DOHH2 (cell line): ENCODE results near the gene GPC5.
"Not testable (repeated sequence)": the region's sequence is repeated elsewhere in the genome, so short reads cannot be mapped to it uniquely, and the experiment has no call there.

Experiments
- H3F3A ChIP-seq: fragments of 200-600 bp; sonication (generic), shearing (Covaris generic); 2 replicates; pipeline ENCODE4 v1.6.0; 2016; ENCODE audit warnings: antibody characterized with exemption, mild to moderate bottlenecking; ENCODE audit not compliant: control insufficient read depth, insufficient read depth
- H3K27ac ChIP-seq: fragments of 200-600 bp; sonication (generic); 2 replicates; pipeline ENCODE4 v1.5.1; 2014; ENCODE audit warnings: low read depth, mild to moderate bottlenecking, low read length, moderate library complexity
- H3K27me3 ChIP-seq: fragments of 200-600 bp; sonication (generic); 2 replicates; pipeline ENCODE4 v1.6.1; 2014; ENCODE audit warnings: mild to moderate bottlenecking, low read length, mixed read lengths; ENCODE audit not compliant: control insufficient read depth
- H3K36me3 ChIP-seq: fragments of 200-600 bp; sonication (generic); 2 replicates; pipeline ENCODE4 v1.6.1; 2014; ENCODE audit warnings: mild to moderate bottlenecking, low read length, moderate library complexity, mixed read lengths; ENCODE audit not compliant: control insufficient read depth
- H3K4me1 ChIP-seq: fragments of 200-600 bp; sonication (generic); 2 replicates; pipeline ENCODE4 v1.6.1; 2014; ENCODE audit warnings: mild to moderate bottlenecking, low read length, mixed read lengths; ENCODE audit not compliant: control insufficient read depth
- H3K4me2 ChIP-seq: fragments of 200-600 bp; sonication (generic); 2 replicates; pipeline ENCODE4 v1.6.0; 2014; ENCODE audit warnings: mild to moderate bottlenecking, low read length, moderate library complexity
- H3K4me3 ChIP-seq: fragments of 200-600 bp; sonication (generic); 2 replicates; pipeline ENCODE4 v1.5.1; 2014; ENCODE audit warnings: mild to moderate bottlenecking, low read length, mixed read lengths
- H3K79me2 ChIP-seq: fragments of 200-600 bp; sonication (generic); 2 replicates; pipeline ENCODE4 v1.6.1; 2014; ENCODE audit warnings: mild to moderate bottlenecking, low read length, mixed read lengths; ENCODE audit not compliant: control insufficient read depth
- H3K9me2 ChIP-seq: fragments of 200-600 bp; sonication (generic); replicated peaks from 2 replicates; pipeline ENCODE4 v1.6.1; 2014; ENCODE audit warnings: mild to moderate bottlenecking, low read length, mixed read lengths; ENCODE audit not compliant: control insufficient read depth
- H3K9me3 ChIP-seq: fragments of 200-600 bp; sonication (generic); 2 replicates; pipeline ENCODE4 v1.6.1; 2014; ENCODE audit warnings: antibody characterized with exemption, low read length, mixed read lengths; ENCODE audit not compliant: control insufficient read depth, insufficient read depth
- H4K20me1 ChIP-seq: fragments of 200-600 bp; sonication (generic); 2 replicates; pipeline ENCODE4 v1.6.0; 2014; ENCODE audit warnings: low read depth, mild to moderate bottlenecking, antibody characterized with exemption, low read length, moderate library complexity; ENCODE audit not compliant: control insufficient read depth, insufficient read depth
- CTCF ChIP-seq: fragments of 200-600 bp; sonication (generic); IDR thresholded peaks from one replicate; pipeline ENCODE4 v1.5.1; 2014; ENCODE audit warnings: antibody characterized with exemption, mild to moderate bottlenecking, low read depth, low read length; ENCODE audit not compliant: poor library complexity, severe bottlenecking
- EZH2phosphoT487 ChIP-seq: fragments of 200-600 bp; sonication (generic); IDR thresholded peaks from 2 replicates; pipeline ENCODE4 v1.6.1; 2017; ENCODE audit warnings: borderline replicate concordance, mild to moderate bottlenecking, antibody characterized with exemption, low read length, moderate library complexity, mixed read lengths

GPC5 gene

GRCh38 chr13:91776611-91777193 is 378.3 kb downstream of the GPC5 start:
- Histone ChIP-seq H3K9me2 (no peaks in the 10 kb centered on the region), H3K9me3 (no peaks in the 10 kb centered on the region), H3K4me1 (no peaks in the 10 kb centered on the region), H3K4me2 (no peak overlapping the region), H3K27ac (no peak overlapping the region), H4K20me1 (no peaks in the 10 kb centered on the region), H3K79me2 (no peaks in the 10 kb centered on the region), H3K4me3 (no peak overlapping the region), H3F3A (no peaks in the 10 kb centered on the region), H3K36me3 (no peaks in the 10 kb centered on the region), H3K27me3 (no peaks in the 10 kb centered on the region)
- TF ChIP-seq CTCF (no peak), EZH2phosphoT487 (no peak)

GRCh38 chr13:91778123-91778522 is 379.7 kb downstream of the GPC5 start:
- no peak overlapping the region for H3K4me2 ChIP-seq
- no peak overlapping the region for H3K4me3 ChIP-seq
- H3K9me3 ChIP-seq: no peaks in the 10 kb centered on the region
- TF ChIP-seq EZH2phosphoT487 (no peak), CTCF (no peak)
- no peaks in the 10 kb centered on the region for H3F3A ChIP-seq
- no peaks in the 10 kb centered on the region for H3K36me3 ChIP-seq
- H3K9me2 ChIP-seq: no peaks in the 10 kb centered on the region
- H4K20me1 ChIP-seq: no peaks in the 10 kb centered on the region
- H3K4me1 ChIP-seq: no peaks in the 10 kb centered on the region
- no peaks in the 10 kb centered on the region for H3K27me3 ChIP-seq
- H3K27ac ChIP-seq: no peak overlapping the region
- H3K79me2 ChIP-seq: no peaks in the 10 kb centered on the region

GRCh38 chr13:91781982-91782691 is 383.7 kb downstream of the GPC5 start:
- not testable (repeated sequence) for H3K9me2 ChIP-seq, H3K79me2 ChIP-seq, H3K4me1 ChIP-seq, H3K27me3 ChIP-seq, H3F3A ChIP-seq, H3K27ac ChIP-seq, H3K9me3 ChIP-seq, H3K4me2 ChIP-seq, H3K36me3 ChIP-seq, H3K4me3 ChIP-seq, H4K20me1 ChIP-seq

GRCh38 chr13:91785431-91786119 is 387.2 kb downstream of the GPC5 start:
- H3K9me2 ChIP-seq: no peaks in the 10 kb centered on the region
- H3K4me1 ChIP-seq: no peaks in the 10 kb centered on the region
- H4K20me1 ChIP-seq: no peaks in the 10 kb centered on the region
- H3K27ac ChIP-seq: no peak overlapping the region
- no peak overlapping the region for H3K4me2 ChIP-seq
- no peak for TF ChIP-seq CTCF
- no peak for TF ChIP-seq EZH2phosphoT487
- H3K4me3 ChIP-seq: no peak overlapping the region
- H3K36me3 ChIP-seq: no peaks in the 10 kb centered on the region
- no peaks in the 10 kb centered on the region for H3F3A ChIP-seq
- H3K9me3 ChIP-seq: no peaks in the 10 kb centered on the region
- no peaks in the 10 kb centered on the region for H3K27me3 ChIP-seq
- H3K79me2 ChIP-seq: no peaks in the 10 kb centered on the region
